Spleen (tissue), 7 donors: ENCODE measurements around the gene IRGQ.

Source experiments
- CTCF ChIP-seq, 11 experiments: fragments of 200-600 bp in 7 of 11; fragments of 450-650 bp in 4 of 11; sonication (generic) in 4 of 11; IDR thresholded peaks in 8 of 11; conservative IDR thresholded peaks in 3 of 11; 1 replicate in 7 of 11; 2 replicates in 4 of 11; pipeline versions ENCODE4 v1.4.0 to v1.8.0; 2016 to 2021; ENCODE audit warnings: antibody characterized with exemption in 11 of 11, inconsistent platforms in 4 of 11, mild to moderate bottlenecking in 1 of 11
- POLR2AphosphoS5 ChIP-seq, 3 donors: sonication (generic); formaldehyde crosslinking; IDR thresholded peaks; one replicate each; pipeline ENCODE4 v1.5.1; 2017; ENCODE audit warnings: antibody characterized with exemption in 3 of 3
- donor health status: DM: no; HTN: no; CAD: no; lungs with moderate emphysema.
- donor health status: DM: no; HTN: no; CAD: no.
- donor health status: DM: no; HTN: no; CAD: no.

DNA sequence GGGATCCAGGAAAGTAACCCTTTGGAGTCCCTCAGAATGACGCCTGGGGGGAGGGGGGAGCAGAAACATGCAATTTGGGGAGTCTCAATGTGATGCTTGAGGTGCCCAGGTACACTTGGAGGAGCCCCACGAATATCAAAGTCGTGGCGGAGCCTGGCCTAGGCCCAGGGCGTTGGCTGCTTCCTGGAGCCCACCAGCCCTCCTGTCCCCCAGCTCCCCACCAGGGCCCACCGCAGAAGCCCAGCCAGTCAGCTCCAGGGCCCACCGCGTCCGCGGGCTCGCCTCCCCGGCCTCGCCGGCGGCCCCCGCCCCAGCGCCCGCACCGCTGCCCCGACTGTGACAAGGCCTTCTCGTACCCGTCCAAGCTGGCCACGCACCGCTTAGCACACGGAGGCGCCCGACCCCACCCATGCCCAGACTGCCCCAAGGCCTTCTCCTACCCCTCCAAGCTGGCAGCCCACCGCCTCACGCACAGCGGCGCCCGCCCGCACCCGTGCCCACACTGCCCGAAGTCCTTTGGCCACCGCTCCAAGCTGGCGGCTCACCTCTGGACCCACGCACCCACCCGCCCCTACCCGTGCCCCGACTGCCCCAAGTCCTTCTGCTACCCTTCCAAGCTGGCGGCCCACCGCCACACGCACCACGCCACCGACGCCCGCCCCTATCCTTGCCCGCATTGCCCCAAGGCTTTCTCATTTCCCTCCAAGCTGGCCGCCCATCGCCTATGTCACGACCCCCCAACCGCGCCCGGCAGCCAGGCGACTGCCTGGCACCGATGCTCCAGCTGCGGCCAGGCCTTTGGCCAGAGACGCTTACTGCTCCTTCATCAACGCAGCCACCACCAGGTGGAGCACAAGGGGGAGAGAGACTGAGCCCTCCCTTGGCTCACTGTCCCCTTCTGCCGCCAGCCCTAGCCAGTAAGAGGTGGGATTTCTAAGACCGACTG is 60.8 kb downstream of the IRGQ start:
- TF ChIP-seq CTCF (IDR thresholded peaks at IDR 0.05 in 8 of 11, conservative IDR thresholded peaks at IDR 0.05 in 3 of 11) (peak in 10 of 11 experiments; percentile 15 to 65 (median 52)), POLR2AphosphoS5 (IDR thresholded peaks at IDR 0.05) (peak; percentile 48 to 67 (median 54))
